ENCODE measurements around the gene ATXN1.

Gene ATXN1

DNA sequence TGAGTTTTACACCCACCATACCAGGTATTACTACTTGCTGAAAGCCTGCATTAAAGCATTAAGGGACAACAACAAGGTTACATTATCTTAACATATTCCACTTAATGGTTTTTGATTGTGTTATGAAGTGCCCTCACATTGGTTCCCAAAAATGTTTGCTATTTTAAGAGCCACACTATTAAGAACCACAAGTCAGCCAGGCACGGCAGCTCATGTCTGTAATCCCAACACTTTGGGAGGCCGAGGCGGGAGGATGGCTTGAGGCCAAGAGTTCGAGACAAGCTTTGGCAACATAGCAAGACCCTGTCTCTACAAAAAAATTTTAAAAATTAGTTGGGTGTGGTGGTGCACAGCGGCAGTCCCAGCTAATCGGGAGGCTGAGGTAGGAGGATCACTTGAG is 28.2 kb downstream of the ATXN1 start:
- TF ChIP-seq, protein P1, sequence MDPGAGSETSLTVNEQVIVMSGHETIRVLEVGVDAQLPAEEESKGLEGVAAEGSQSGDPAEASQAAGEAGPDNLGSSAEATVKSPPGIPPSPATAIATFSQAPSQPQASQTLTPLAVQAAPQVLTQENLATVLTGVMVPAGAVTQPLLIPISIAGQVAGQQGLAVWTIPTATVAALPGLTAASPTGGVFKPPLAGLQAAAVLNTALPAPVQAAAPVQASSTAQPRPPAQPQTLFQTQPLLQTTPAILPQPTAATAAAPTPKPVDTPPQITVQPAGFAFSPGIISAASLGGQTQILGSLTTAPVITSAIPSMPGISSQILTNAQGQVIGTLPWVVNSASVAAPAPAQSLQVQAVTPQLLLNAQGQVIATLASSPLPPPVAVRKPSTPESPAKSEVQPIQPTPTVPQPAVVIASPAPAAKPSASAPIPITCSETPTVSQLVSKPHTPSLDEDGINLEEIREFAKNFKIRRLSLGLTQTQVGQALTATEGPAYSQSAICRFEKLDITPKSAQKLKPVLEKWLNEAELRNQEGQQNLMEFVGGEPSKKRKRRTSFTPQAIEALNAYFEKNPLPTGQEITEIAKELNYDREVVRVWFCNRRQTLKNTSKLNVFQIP (CRISPR knock-in tag; IDR thresholded peaks at IDR 0.05; ENCODE audit: borderline replicate concordance, low read depth) = no peak
- no peak for TF ChIP-seq ZNF565 (CRISPR knock-in tag; conservative IDR thresholded peaks at IDR 0.05; ENCODE audit: low read depth)
- no peak for TF ChIP-seq ZC3H10 (CRISPR knock-in tag; IDR thresholded peaks at IDR 0.05)
- TF ChIP-seq ZFP3 (CRISPR knock-in tag; IDR thresholded peaks at IDR 0.05) = no peak
- TF ChIP-seq TCF4 (CRISPR knock-in tag; IDR thresholded peaks at IDR 0.05; ENCODE audit: borderline replicate concordance) = no peak
- no peak for TF ChIP-seq ARNTL (CRISPR knock-in tag; IDR thresholded peaks at IDR 0.05; ENCODE audit: borderline replicate concordance, low read depth)
- no peak for TF ChIP-seq PPARA (CRISPR knock-in tag; IDR thresholded peaks at IDR 0.05; ENCODE audit: borderline replicate concordance)
- no peak for TF ChIP-seq SNAI2 (CRISPR knock-in tag; IDR thresholded peaks at IDR 0.05)
- no peak for TF ChIP-seq OSR1 (CRISPR knock-in tag; IDR thresholded peaks at IDR 0.05)
- no peak for TF ChIP-seq ZFP30 (CRISPR knock-in tag; IDR thresholded peaks at IDR 0.05)
- TF ChIP-seq, protein P2, sequence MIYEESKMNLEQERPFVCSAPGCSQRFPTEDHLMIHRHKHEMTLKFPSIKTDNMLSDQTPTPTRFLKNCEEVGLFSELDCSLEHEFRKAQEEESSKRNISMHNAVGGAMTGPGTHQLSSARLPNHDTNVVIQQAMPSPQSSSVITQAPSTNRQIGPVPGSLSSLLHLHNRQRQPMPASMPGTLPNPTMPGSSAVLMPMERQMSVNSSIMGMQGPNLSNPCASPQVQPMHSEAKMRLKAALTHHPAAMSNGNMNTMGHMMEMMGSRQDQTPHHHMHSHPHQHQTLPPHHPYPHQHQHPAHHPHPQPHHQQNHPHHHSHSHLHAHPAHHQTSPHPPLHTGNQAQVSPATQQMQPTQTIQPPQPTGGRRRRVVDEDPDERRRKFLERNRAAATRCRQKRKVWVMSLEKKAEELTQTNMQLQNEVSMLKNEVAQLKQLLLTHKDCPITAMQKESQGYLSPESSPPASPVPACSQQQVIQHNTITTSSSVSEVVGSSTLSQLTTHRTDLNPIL (CRISPR knock-in tag; IDR thresholded peaks at IDR 0.05; ENCODE audit: low read depth) = no peak
- TF ChIP-seq, protein P3, sequence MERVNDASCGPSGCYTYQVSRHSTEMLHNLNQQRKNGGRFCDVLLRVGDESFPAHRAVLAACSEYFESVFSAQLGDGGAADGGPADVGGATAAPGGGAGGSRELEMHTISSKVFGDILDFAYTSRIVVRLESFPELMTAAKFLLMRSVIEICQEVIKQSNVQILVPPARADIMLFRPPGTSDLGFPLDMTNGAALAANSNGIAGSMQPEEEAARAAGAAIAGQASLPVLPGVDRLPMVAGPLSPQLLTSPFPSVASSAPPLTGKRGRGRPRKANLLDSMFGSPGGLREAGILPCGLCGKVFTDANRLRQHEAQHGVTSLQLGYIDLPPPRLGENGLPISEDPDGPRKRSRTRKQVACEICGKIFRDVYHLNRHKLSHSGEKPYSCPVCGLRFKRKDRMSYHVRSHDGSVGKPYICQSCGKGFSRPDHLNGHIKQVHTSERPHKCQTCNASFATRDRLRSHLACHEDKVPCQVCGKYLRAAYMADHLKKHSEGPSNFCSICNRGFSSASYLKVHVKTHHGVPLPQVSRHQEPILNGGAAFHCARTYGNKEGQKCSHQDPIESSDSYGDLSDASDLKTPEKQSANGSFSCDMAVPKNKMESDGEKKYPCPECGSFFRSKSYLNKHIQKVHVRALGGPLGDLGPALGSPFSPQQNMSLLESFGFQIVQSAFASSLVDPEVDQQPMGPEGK (CRISPR knock-in tag; IDR thresholded peaks at IDR 0.05; ENCODE audit: borderline replicate concordance) = no peak
- ATAC-seq = no peak

DNA sequence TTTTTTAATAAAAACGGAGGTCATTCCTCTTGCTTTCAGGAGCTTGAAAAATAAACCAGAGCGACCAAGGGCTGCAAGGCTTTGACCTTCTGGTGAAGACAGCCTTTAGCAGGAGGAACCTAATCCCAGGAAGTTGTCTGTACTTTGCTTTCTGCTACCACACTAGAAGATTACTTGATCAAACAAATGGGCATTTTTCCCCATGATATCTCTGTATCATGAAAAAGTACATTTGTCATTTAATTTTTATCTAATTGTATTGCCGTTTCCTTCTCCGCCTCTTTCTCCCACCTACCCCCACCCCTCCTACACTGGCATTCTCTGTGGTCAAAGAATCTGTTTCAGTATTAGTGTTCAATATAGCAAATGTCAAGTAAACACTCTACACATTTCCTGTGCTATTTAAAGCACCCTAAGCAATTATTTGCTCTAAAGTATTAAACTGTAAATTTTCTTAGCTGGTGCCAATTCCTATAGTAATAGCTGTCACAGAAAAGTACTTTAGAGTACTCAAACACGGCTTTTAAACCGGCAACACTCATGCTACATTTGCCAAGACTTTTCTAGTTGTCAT is 29.7 kb downstream of the ATXN1 start:
- TF ChIP-seq, protein P4, sequence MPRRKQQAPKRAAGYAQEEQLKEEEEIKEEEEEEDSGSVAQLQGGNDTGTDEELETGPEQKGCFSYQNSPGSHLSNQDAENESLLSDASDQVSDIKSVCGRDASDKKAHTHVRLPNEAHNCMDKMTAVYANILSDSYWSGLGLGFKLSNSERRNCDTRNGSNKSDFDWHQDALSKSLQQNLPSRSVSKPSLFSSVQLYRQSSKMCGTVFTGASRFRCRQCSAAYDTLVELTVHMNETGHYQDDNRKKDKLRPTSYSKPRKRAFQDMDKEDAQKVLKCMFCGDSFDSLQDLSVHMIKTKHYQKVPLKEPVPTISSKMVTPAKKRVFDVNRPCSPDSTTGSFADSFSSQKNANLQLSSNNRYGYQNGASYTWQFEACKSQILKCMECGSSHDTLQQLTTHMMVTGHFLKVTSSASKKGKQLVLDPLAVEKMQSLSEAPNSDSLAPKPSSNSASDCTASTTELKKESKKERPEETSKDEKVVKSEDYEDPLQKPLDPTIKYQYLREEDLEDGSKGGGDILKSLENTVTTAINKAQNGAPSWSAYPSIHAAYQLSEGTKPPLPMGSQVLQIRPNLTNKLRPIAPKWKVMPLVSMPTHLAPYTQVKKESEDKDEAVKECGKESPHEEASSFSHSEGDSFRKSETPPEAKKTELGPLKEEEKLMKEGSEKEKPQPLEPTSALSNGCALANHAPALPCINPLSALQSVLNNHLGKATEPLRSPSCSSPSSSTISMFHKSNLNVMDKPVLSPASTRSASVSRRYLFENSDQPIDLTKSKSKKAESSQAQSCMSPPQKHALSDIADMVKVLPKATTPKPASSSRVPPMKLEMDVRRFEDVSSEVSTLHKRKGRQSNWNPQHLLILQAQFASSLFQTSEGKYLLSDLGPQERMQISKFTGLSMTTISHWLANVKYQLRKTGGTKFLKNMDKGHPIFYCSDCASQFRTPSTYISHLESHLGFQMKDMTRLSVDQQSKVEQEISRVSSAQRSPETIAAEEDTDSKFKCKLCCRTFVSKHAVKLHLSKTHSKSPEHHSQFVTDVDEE (CRISPR knock-in tag; IDR thresholded peaks at IDR 0.05) = no peak
- no peak for TF ChIP-seq ESRRG (CRISPR knock-in tag; IDR thresholded peaks at IDR 0.05)
- no peak for TF ChIP-seq ZC3H10 (CRISPR knock-in tag; IDR thresholded peaks at IDR 0.05)
- TF ChIP-seq, protein P2 (CRISPR knock-in tag; IDR thresholded peaks at IDR 0.05; ENCODE audit: low read depth) = no peak
- no peak for TF ChIP-seq ZNF70 (CRISPR knock-in tag; IDR thresholded peaks at IDR 0.05)
- no peak for TF ChIP-seq OSR1 (CRISPR knock-in tag; IDR thresholded peaks at IDR 0.05)
- TF ChIP-seq ZNF8 (CRISPR knock-in tag; IDR thresholded peaks at IDR 0.05) = no peak
- no peak for TF ChIP-seq TOX (CRISPR knock-in tag; IDR thresholded peaks at IDR 0.05; ENCODE audit: borderline replicate concordance)
- TF ChIP-seq RARB (CRISPR knock-in tag; IDR thresholded peaks at IDR 0.05) = no peak
- TF ChIP-seq ISL1 (CRISPR knock-in tag; IDR thresholded peaks at IDR 0.05) = no peak
- TF ChIP-seq CSDC2 (CRISPR knock-in tag; IDR thresholded peaks at IDR 0.05) = no peak
- no peak for TF ChIP-seq ZNF565 (CRISPR knock-in tag; conservative IDR thresholded peaks at IDR 0.05; ENCODE audit: low read depth)
- TF ChIP-seq GLIS3 (CRISPR knock-in tag; IDR thresholded peaks at IDR 0.05) = no peak
- no peak for TF ChIP-seq BACH2 (CRISPR knock-in tag; IDR thresholded peaks at IDR 0.05; ENCODE audit: borderline replicate concordance)
- TF ChIP-seq SNAI2 (CRISPR knock-in tag; IDR thresholded peaks at IDR 0.05) = no peak
- TF ChIP-seq, protein P1 (CRISPR knock-in tag; IDR thresholded peaks at IDR 0.05; ENCODE audit: borderline replicate concordance, low read depth) = no peak
- TF ChIP-seq, protein P3 (CRISPR knock-in tag; IDR thresholded peaks at IDR 0.05; ENCODE audit: borderline replicate concordance) = no peak
- peak; percentile 25 for ATAC-seq
